ENCODE measurements around the gene ATXN7L2. TPM values are rescaled to one million over a fixed set of nuclear protein-coding genes. Genes with fewer than 3 reads are reported as not detected.
"Not testable (repeated sequence)": the region's sequence is repeated elsewhere in the genome, so short reads cannot be mapped to it uniquely, and the experiment has no call there.

Gene ATXN7L2
- total RNA-seq, 4 donors from 2014 or later = 1.6 to 2.7 (median 2.5) TPM

DNA sequence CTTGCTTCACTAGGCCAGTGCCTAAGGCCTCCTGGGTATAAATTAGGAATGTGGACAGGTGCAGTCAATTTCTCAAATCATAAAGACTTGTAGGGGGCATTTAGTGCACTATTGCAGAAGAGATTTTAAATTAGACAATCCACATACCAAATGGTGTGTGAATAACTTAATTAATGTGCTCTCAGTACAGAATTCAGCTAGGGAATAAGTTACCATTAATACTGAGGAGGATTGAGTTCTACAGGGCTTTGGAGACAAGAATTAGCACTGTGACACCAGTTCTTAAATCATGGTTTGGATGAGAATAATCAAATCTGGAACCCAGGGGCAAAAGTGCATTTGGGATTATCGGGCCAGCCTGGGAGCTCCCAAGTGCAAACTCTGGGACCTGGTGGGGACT is 15.6 kb upstream of the ATXN7L2 start:
- peaks cover 12% of the 10 kb centered on the region for H3K27me3 ChIP-seq
- no peaks in the 10 kb centered on the region for H3K36me3 ChIP-seq
- peak overlapping the region in 3 of 4 donors; percentile 31 to 89 (median 87) for H3K27ac ChIP-seq
- H3K9me3 ChIP-seq = no peaks in the 10 kb centered on the region
- WGBS, 2 donors (ENCODE audit: low coverage in 1 of 2) = 100% methylated on average over 1 of the region's 1 CpG
- peaks cover 0 to 32% (median 0%) of the 10 kb centered on the region in 3 donors for H3K4me1 ChIP-seq
- TF ChIP-seq, protein P1, sequence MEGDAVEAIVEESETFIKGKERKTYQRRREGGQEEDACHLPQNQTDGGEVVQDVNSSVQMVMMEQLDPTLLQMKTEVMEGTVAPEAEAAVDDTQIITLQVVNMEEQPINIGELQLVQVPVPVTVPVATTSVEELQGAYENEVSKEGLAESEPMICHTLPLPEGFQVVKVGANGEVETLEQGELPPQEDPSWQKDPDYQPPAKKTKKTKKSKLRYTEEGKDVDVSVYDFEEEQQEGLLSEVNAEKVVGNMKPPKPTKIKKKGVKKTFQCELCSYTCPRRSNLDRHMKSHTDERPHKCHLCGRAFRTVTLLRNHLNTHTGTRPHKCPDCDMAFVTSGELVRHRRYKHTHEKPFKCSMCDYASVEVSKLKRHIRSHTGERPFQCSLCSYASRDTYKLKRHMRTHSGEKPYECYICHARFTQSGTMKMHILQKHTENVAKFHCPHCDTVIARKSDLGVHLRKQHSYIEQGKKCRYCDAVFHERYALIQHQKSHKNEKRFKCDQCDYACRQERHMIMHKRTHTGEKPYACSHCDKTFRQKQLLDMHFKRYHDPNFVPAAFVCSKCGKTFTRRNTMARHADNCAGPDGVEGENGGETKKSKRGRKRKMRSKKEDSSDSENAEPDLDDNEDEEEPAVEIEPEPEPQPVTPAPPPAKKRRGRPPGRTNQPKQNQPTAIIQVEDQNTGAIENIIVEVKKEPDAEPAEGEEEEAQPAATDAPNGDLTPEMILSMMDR (IDR thresholded peaks at IDR 0.05) = no peak
- TF ChIP-seq POLR2AphosphoS5 (IDR thresholded peaks at IDR 0.05) = no peak
- no peak for ATAC-seq
- H3K4me3 ChIP-seq = no peak overlapping the region

- Histone ChIP-seq H3K27me3 (peaks cover 12% of the 10 kb centered on the region), H3K4me3 (no peak overlapping the region), H3K27ac (no peak overlapping the region), H3K4me1 (peaks cover 0 to 32% (median 0%) of the 10 kb centered on the region in 3 donors), H3K9me3 (no peaks in the 10 kb centered on the region), H3K36me3 (no peaks in the 10 kb centered on the region)
- no peak for ATAC-seq
- no peak for TF ChIP-seq EP300 (IDR thresholded peaks at IDR 0.05)
- TF ChIP-seq, protein P1 (IDR thresholded peaks at IDR 0.05) = no peak
- TF ChIP-seq POLR2AphosphoS5 (IDR thresholded peaks at IDR 0.05) = no peak
- no peak for TF ChIP-seq POLR2A (IDR thresholded peaks at IDR 0.05)
- 13 to 35% methylated on average over 2 of the region's 2 CpGs for WGBS, 2 donors (ENCODE audit: low coverage in 1 of 2)
These were observed 14.8 kb upstream of the ATXN7L2 start for GRCh38 chr1:109468903-109469302.

GRCh38 chr1:109470245-109470644 is 13.5 kb upstream of the ATXN7L2 start:
- no peak for ATAC-seq
- H3K27ac ChIP-seq = no peak overlapping the region
- peaks cover 0 to 28% (median 0%) of the 10 kb centered on the region in 3 donors for H3K4me1 ChIP-seq
- WGBS, 2 donors (ENCODE audit: low coverage in 1 of 2) = 56 to 58% methylated on average over 3 to 5 of the region's 6 CpGs
- TF ChIP-seq, protein P1 (IDR thresholded peaks at IDR 0.05) = no peak
- TF ChIP-seq POLR2A (IDR thresholded peaks at IDR 0.05) (no peak), EP300 (IDR thresholded peaks at IDR 0.05) (no peak), POLR2AphosphoS5 (IDR thresholded peaks at IDR 0.05) (no peak)
- H3K27me3 ChIP-seq = peaks cover 12% of the 10 kb centered on the region
- H3K36me3 ChIP-seq = no peaks in the 10 kb centered on the region
- H3K9me3 ChIP-seq = no peaks in the 10 kb centered on the region
- H3K4me3 ChIP-seq = no peak overlapping the region

- no peaks in the 10 kb centered on the region for H3K27me3 ChIP-seq
- no peak overlapping the region for H3K27ac ChIP-seq
- H3K4me3 ChIP-seq = no peak overlapping the region
- peaks cover 0 to 16% of the 10 kb centered on the region in 2 donors for H3K36me3 ChIP-seq
- WGBS, 2 donors (ENCODE audit: low coverage in 1 of 2) = 30% methylated on average over 2 of the region's 3 CpGs; no CpG with 5 or more reads in 1 of the 2 donors
- peaks cover 0 to 7% (median 0%) of the 10 kb centered on the region in 3 donors for H3K4me1 ChIP-seq
- no peak for ATAC-seq
- H3K9me3 ChIP-seq = no peaks in the 10 kb centered on the region
- TF ChIP-seq POLR2A (IDR thresholded peaks at IDR 0.05) = no peak
- TF ChIP-seq POLR2AphosphoS5 (IDR thresholded peaks at IDR 0.05) = no peak
- TF ChIP-seq, protein P1 (IDR thresholded peaks at IDR 0.05) = no peak
- TF ChIP-seq EP300 (IDR thresholded peaks at IDR 0.05) = no peak
These were observed 10.9 kb upstream of the ATXN7L2 start for GRCh38 chr1:109472779-109473178.

DNA sequence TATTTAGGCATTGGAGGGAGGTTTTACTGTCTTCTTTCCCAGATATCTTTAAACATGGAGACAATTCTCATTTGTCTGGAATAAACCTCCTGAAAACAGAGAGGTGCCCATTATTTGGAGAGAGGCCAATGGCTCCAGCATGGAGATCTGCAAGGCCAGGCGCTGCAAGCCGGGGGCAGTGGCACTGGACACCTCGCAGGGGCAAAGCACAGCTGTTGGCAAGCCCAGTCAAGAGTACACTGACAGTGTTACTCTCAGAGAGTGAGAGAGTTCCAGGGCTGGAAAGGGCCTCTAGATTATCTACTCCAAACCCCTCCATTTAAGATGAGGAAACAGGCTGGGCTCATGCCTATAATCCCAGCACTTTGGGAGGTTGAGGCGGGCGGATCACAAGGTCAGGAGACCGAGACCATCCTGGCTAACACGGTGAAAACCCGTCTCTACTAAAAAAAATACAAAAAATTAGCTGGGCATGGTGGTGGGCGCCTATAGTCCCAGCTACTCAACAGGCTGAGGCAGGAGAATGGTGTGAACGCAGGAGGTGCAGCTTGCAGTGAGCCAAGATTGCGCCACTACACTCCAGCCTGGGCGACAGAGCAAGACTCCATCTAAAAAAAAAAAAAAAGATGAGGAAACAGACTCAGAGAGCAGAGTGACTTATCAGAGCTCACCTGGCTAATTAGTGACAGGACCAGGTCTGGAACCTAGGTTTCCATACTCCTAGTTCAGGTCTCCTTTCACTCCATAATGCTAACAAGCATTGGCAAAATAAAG is 10.2 kb upstream of the ATXN7L2 start:
- H3K4me1 ChIP-seq, H3K27me3 ChIP-seq, H3K27ac ChIP-seq, ATAC-seq, H3K4me3 ChIP-seq, H3K9me3 ChIP-seq: not testable (repeated sequence)
- peaks cover 0 to 23% of the 10 kb centered on the region in 2 donors for H3K36me3 ChIP-seq
- WGBS, 2 donors (ENCODE audit: low coverage in 1 of 2) = 90 to 92% methylated on average over 6 to 9 of the region's 12 CpGs

All from gastroesophageal sphincter (tissue), 4 donors.